Measurements from ENCODE around the gene TMEM37.

Gene TMEM37

DNA sequence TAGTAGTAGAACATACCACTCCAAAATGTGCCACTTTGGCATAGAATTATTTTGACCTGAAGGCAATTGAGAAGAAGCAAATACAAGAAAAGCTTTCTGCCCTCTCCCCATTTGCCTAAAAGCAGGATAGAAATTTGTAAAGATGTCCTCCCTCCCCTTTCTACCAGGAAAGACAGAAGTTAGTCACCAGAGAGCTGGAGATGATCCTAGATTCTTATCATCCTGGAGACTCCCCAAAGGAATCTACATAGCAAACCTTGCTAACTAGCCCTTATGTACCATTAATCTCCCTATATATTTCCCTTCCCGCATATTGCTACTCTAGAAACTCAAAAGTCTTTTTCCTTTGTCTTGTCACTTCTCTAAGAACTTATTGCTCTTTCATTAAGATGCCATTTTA is 12.6 kb upstream of the TMEM37 start:
- DNase-seq, result no peak

GRCh38 chr2:119419803-119420508 is 11.7 kb upstream of the TMEM37 start:
- no peak for DNase-seq

DNA sequence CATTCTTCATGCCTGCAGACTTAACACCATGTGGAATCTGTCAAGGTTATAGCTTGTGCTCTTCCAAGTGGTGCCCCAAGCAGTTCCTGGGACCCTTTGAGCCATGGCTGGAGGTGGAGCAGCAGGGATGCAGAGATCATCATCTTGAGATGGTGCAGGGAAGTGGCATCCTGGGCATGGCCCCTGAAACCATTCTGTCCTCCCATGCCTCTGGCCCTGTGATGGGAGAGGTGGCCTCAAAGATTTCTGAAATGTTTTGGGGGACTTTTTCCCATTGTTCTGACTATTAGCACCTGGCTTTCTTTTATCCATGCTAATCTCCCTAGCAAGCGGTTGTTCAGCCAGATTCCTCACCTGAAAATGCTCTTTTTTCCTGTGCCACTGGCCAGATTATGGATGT is 10.3 kb upstream of the TMEM37 start:
- DNase-seq, result no peak

GRCh38 chr2:119421741-119422140 is 9.9 kb upstream of the TMEM37 start:
- no peak for DNase-seq

- no peak for DNase-seq
These were observed 9.1 kb upstream of the TMEM37 start for GRCh38 chr2:119422360-119423107.

GRCh38 chr2:119423108-119423444 is 8.6 kb upstream of the TMEM37 start:
- no peak for DNase-seq

DNA sequence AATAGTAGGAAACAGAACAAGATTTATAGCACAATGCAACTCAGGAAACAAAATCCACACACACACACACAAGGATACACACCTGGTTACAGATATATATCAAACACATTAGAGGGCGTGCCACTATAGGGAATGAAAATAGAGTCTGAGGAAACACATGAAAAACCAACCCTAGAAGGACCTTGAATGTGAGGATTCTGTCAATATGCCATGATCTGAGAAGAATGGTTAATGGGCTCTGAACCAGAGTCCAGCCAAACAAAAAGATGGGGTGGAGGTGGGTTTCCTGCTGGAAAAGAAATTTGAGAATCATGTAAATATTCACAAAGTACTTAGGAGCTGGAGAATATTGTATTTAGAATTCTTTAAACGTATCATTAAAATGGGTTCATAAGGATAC is 7.8 kb upstream of the TMEM37 start:
- DNase-seq, result no peak

GRCh38 chr2:119424284-119425118 is 7.2 kb upstream of the TMEM37 start:
- DNase-seq, result no peak

DNA sequence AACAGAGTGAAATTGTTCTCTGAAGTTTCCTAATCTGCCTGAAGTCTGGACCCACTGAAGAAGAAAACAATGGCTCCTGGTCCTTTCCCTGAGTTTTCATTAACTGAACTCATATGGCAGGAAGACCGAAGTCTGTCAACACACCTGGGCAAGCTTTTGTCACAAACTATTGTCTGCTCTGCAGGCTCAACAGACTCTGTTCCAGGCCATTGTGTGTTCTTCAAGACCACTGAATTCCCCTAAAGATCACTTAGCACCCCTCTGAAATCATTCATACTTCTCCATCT is 6.6 kb upstream of the TMEM37 start:
- no peak for DNase-seq

- DNase-seq, result no peak
These were observed 5.8 kb upstream of the TMEM37 start for GRCh38 chr2:119425620-119426395.

GRCh38 chr2:119426396-119426675 is 5.3 kb upstream of the TMEM37 start:
- no peak for DNase-seq

- DNase-seq, result no peak
These were observed 4.8 kb upstream of the TMEM37 start for GRCh38 chr2:119426801-119427395.

DNA sequence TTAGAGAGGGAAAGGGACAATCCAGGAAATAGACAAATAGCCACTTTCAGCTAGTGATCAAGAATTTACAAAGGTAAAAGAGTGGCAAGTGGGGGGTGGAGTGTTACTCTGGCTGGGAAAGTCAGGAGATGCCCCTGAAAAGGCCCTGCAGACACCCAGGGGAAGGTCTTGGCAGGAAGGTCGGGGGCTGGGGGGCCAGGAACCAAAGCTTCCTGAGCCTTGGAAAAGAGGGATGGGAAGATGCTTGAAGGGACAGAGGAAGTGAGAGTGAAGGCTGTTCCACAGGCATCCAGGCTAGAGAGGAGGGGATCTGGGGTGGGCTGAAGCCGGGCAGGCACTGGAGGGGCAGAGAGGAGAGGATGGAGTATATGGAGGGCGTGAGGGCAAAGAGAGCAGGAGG is 3.9 kb upstream of the TMEM37 start:
- no peak for DNase-seq

GRCh38 chr2:119428488-119429224 is 3.0 kb upstream of the TMEM37 start:
- DNase-seq, result no peak

DNA sequence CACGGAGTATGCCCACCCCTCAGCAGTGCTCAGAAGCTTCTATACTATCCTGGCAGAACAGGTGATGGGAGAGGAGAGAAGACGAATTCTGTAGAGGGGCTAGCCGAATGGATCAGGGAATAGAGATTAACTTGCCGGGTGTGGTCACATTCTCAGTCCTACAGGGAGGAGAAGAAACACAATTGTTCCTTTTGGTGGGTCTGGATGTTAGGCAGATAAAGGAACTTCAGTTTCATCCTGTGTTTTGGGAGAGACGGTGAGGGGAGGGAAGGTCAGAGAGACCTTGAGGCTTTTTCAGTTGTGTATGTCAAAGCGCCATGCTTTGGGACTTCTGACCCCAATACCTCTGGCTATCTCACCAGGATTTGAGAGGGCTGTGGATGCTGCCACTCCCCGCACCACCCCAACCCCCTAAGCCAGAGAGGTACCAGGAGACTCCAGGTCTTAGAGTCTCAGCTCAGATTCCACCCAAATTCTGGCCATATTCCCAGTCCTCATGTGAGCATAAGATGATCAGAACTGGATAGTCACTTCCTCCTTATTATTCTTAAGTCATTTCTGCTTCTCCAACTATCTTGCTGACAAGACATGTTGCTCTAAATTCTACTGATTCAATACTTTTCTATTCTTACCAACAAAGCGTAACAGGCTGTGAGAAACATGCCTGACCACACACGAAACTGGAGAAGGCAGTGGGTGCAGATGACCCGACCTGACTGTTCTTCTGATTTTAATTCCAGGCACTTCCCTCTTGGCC is 2.3 kb upstream of the TMEM37 start:
- DNase-seq, result no peak

DNA sequence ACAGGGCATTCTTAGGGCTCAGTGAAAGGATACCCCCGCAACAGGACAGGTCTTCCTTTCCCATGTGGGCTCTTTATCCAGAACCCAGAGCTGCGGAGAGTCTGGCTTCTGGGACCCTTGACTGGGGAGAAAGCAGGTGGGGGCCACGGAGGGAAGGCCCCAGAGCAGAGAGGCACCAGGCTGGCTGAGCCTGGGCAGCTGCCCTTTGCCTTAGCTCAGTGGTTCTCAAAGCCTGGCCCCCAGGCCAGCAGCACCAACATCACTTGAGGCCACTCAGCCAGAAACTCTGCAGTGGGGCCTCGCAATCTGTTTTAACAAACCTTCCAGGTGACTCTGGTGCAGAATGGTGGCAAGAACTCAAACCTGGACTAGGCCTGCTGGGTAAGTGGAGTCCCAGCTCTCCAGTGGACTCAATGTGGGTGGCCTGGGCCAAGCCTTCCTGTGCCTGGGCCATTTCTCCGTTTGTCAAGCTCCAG is 1.6 kb upstream of the TMEM37 start:
- no peak for DNase-seq

DNA sequence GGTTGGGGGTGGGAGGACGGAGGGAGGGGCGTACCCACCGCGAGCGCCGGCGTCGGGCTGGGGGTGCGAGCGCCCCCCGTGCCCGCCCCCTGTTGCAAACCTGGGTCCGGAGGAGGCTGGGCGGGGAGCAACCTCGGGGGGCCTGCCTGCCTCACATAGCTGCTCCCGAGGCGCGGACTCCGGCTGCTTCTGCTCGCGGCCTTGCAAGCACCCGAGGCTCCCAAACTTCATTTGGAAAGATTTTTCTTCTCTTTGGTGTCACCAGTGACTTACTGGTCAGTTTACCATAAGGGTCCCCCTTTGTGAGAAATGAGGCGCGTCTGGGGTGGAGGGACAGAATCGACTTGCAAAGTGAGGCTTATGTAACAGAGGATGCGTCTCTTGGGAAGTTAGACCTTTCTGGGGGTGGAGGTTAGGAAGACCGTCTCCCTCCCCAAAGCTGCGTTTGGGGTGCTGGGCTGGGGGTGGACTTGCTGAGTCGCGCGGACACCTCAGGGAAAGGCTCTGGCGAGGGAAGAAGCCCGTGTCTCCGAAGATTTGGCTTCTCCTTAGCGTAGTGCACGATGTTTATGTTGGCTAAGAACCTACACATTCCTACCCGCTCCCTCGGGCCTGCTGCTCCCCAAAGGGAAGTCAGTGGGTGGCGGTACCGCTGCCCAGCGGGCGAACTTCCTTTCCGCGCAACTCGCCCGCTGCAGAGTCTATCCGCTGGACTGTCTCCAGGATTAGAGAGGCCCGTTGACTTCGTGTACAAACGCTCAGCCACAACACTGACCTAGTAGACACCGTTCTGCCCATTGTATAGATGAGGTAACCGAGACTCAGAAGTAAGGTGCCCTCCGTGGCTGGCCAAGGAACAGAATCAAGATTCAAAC is 559 bp downstream of the TMEM37 start:
- DNase-seq, result no peak

- DNase-seq, result no peak
These were observed 1.3 kb downstream of the TMEM37 start for GRCh38 chr2:119432851-119433522.

GRCh38 chr2:119433636-119434327 is 2.1 kb downstream of the TMEM37 start:
- no peak for DNase-seq
